Stimulated activated CD4-positive, alpha-beta T cell treated with anti-CD3 and anti-CD28 coated beads, Interleukin-2, amount 100 ng/mL, for 4 hours (primary cell): Measurements from ENCODE around the gene ARHGEF1.
A peak's percentile ranks its signal among the peaks of the same experiment; 100 is the strongest.
"Not testable (repeated sequence)": the region's sequence is repeated elsewhere in the genome, so short reads cannot be mapped to it uniquely, and the experiment has no call there.

Experiments used
- DNase-seq: peaks from one replicate; pipeline ENCODE4 v3.0.0-alpha.2; 2020; ENCODE audit warnings: low read depth

Gene ARHGEF1

DNA sequence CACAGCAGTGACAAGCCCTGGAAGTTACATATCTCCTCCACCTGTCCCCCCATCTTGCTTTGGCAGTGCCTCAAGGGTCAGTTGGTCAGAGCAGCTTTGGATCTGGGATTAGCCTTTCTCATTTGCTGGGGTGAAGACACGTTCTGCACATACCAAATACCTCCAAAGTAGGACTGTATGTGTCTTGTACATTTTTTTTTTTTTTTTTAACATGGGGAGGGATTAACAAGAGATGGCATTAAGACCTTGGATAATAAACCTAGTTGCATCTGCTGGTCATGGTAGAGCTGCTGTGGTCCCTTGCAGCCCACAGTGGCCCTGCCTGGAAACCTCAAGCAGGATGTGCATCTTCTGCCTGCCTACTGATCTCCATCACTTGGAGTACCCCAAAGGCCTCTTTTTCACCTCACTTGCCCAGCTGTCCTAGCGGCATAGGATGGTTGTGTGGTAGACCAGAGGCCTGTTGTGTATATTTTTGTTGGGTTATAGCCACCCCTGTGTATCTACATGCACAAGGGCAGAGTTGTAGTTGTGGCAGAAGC is 20.5 kb upstream of the ARHGEF1 start:
- DNase-seq = no peak

DNA sequence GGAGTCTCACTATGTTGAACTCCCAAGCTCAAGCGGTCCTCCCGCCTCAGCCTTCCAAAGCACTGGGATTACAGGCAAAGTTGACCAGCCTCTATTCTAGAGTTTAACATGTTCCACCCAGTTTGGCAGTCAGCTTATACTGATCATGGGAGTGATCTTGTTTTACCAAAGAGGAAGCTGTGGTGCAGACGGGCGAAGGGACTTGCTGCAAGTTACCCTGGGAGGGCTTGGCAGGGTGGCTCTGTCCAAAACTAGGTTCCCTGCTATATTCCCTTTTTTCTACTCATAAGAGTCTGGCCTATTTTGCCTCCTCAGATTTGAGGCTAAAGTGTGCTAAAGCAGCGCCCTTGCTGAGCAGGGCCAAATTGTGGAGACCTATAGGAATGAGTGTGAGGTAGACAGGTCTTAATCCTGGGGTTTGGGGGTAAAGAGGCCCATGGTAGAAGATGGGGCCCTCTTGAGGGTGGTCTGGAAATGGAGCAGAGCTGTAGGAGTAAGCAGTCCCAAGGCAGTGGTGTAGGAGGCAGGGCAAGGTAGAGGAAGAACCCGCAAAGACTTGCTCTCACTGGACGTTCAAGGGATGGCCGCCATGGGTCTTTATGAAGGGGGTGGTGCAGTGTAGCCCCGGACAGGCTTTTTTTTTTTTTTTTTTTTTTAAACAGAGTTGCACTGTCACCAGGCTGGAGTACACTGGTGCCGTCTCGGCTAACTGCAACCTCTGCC is 19.6 kb upstream of the ARHGEF1 start:
- DNase-seq = no peak

GRCh38 chr19:41864374-41864773 is 18.6 kb upstream of the ARHGEF1 start:
- no peak for DNase-seq

GRCh38 chr19:41866284-41866683 is 16.7 kb upstream of the ARHGEF1 start:
- DNase-seq = no peak

DNA sequence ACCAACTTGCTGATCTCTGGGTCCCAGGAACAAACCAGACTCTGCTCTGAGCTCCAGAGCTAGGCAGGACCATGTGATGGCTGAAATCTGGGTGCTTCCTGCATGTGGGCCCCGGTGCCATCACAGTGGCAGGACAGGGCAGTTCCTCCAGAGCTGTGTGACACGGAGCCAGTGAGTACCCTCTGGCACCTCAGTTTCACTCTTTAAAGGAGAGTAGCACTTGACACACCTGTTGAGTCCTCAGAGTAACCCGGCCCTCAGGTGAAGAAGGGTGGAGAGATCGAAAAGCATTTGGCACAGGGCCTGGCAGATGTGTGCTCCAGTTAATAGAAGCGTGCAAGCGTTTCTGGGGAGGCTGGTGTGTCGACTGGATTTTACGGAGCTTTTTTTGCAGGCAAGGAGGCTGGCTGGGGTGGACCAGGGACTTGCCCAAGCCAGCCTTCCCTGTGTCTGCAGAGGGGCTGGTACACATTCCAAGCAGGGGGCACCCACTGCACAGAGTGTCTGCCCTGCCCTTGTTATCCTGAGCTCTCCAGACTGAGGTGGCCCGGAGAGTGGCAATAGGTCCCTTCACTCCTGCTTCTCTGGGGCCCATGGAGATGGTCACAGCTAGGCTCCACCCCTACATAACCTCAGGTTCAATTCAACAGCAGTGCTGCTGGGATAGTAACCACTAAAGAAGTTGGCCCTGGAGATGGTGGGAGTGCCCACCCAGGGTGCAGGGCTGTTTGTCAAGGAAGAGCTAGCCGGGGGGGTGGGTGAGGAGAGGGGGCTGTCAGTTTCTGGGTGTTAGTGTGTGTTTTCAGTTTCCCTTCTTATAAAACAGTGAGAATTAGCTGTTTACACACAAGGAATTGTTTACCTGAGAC is 14.6 kb upstream of the ARHGEF1 start:
- DNase-seq = no peak

GRCh38 chr19:41868989-41869300 is 14.0 kb upstream of the ARHGEF1 start:
- no peak for DNase-seq

- no peak for DNase-seq
Observed at GRCh38 chr19:41869374-41869955, 13.5 kb upstream of the ARHGEF1 start.

DNA sequence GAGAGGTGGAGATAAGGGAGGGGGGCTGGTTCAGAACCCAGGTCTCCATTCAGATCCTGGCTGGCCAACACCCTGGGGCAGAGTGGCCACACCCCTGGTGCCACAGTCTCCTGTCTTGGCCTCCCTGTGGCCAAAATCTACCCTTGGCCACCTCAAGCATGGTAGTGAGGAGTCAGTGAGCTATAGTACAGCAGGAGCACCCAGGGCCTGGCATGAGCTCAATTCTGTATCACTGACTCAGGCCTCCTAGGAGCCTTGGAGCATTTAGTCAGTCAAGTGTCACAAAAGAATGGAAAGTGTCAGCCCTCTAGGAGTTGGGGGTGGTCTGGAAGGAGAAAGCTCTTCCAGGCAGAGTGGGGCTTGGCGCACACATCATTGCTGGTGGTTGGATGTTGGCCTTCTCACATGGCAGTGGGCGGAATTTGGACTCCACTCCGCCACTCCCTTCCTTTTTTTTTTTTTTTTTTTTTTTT is 12.5 kb upstream of the ARHGEF1 start:
- no peak for DNase-seq

- DNase-seq = no peak
Observed at GRCh38 chr19:41871573-41872383, 11.2 kb upstream of the ARHGEF1 start.

GRCh38 chr19:41872384-41872774 is 10.6 kb upstream of the ARHGEF1 start:
- no peak for DNase-seq

DNA sequence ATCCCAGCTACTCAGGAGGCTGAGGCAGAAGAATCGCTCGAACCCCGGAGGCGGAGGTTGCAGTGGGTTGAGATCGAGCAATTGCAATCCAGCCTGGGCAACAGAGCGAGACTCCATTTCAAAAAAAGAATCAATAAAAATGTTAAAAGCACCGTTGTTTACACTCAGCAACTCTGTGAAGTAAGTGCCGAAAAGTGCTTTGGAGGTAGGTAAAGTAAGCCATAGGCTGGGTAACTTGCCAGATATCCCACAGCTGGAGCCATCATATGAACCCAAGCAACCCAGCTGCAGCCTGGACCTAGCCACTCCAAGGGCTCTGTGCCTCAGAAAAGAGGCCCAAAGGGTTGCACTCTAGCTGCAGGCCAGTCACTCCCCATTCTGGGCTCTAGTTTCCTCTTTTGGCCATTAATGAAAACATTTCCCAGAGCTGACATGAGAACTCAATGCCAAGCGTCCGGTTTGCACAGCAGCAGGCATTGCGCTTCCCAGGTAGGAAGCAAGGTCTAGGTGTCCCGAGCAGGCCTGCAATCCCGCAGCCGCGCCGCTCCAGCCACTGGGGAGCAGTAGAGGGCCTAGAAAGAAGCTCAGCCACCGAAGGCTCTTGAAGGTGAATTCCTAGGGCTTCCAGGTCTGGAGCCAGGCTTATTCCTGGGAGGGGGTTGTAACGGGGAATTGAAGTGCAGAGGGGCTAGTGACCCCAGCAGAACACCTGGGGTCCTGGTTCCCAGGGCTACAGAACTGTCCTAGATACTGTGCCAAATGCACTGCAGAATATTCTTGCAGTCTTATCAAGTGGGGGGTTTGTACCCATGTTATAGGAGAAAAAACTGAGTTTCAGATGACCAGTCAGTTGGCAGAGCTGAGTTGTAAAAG is 10.0 kb upstream of the ARHGEF1 start:
- peak; percentile 54 for DNase-seq

DNA sequence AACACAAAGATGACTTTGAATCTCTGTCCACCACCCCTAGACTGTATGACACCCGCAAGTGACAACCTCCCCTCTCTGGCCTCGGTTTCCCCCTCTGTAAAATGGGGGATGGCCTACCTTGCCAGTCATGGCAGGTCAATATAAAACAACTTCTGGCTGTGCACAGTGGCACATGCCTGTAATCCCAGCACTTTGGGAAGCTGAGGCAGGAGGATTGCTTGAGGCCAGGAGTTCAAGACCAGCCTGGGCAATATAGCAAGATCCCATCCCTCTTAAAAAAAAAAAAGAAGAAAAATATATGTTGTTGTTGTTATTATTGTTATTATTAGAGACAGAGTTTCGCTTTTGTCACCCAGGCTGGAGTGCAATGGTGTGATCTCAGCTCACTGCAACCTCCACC is 7.0 kb upstream of the ARHGEF1 start:
- DNase-seq = not testable (repeated sequence)

GRCh38 chr19:41876847-41877832 is 5.8 kb upstream of the ARHGEF1 start, which contains the start of gene CD79A:
TSS of gene CD79A (plus strand) at chr19:41877279. CDS start at chr19:41877305, 26 bp downstream.
- DNase-seq = no peak

GRCh38 chr19:41877916-41878905 is 4.8 kb upstream of the ARHGEF1 start:
- DNase-seq = no peak

GRCh38 chr19:41879080-41879479 is 3.9 kb upstream of the ARHGEF1 start:
- DNase-seq = no peak

DNA sequence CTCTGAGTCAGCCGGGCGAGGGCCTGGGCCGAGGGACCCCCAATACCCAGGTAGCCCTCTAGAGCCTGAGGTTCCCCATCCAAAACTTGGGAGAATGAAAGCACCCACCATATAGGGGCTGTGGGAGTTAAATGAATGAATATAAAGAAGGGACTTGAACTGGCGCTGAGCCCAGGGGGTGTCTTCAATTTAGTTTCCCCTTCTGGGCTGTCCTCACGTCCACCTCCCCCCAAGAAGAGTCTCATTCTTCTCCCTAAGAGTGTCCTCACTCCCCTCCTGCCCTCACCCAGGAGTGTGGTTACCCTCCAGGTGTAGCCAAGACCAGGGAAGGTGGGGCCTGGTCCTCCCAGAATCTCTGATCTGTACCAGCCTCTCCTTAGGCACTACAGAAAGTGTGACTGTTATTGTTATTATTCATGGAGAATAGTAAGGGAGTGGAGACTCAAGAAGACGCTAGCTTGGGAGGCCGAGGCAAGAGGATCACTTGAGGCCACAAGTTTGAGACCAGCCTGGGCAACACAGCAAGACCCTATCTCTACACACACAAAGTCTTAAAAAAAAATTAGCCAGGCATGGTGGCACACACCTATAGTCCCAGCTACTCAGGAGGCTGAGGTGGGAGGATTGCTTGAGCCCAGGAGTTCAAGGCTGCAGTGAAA is 3.2 kb upstream of the ARHGEF1 start:
- DNase-seq = no peak

DNA sequence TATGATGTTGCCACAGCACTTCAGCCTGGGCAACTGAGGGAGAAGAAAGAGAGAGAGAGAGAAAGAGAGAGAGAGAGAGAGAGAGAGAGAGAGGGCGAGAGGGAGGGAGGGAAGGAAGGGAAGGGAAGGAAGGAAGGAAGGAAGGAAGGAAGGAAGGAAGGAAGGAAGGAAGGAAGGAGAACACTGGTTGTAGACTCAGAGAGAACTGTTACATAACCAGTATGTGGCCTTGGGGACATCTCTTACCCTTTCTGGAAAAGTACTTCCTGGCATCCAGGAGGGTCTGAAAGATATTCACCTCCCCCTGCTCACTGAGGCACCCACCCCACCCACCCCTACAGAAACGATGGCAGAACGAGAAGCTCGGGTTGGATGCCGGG is 2.7 kb upstream of the ARHGEF1 start:
- DNase-seq = no peak

GRCh38 chr19:41883463-41883820 is 458 bp downstream of the ARHGEF1 start:
- no peak for DNase-seq
